CD4-positive, CD25-positive, alpha-beta regulatory T cell (primary cell): ENCODE measurements around the gene STX11. TPM values are rescaled to one million over a fixed set of nuclear protein-coding genes. Genes with fewer than 3 reads are reported as not detected.

Experiments
- ATAC-seq, 2 donors: fragments of 150-1000 bp; cut with Tn5 transposase; one replicate each; pipeline ENCODE4 v1.10.0; 2021; ENCODE audit warnings: low read depth in 2 of 2, moderate number of reproducible peaks in 2 of 2, moderate library complexity in 1 of 2
- DNase-seq, 3 donors: peaks; one replicate each; pipeline versions ENCODE4 v3.0.0 to v3.0.0-alpha.2; 2012 to 2022; ENCODE audit warnings: mixed read lengths in 1 of 3
- H3K27ac ChIP-seq: one replicate; pipeline ENCODE4 v1.7.0; 2013; ENCODE audit warnings: mild to moderate bottlenecking, low read length; ENCODE audit not compliant: insufficient read depth, poor library complexity, severe bottlenecking
- H3K27me3 ChIP-seq: one replicate; pipeline ENCODE4 v1.7.0; 2013; ENCODE audit warnings: low read length; ENCODE audit not compliant: control insufficient read depth, insufficient read depth
- H3K36me3 ChIP-seq: one replicate; pipeline ENCODE4 v1.7.0; 2013; ENCODE audit warnings: mild to moderate bottlenecking, low read length, moderate library complexity; ENCODE audit not compliant: control insufficient read depth, insufficient read depth
- H3K4me1 ChIP-seq: 2 replicates; pipeline ENCODE4 v1.7.0; 2013; ENCODE audit warnings: mild to moderate bottlenecking, low read length; ENCODE audit not compliant: insufficient read depth, control insufficient read depth, poor library complexity, severe bottlenecking
- H3K4me3 ChIP-seq: one replicate; pipeline ENCODE4 v1.7.0; 2013; ENCODE audit warnings: low read depth, mild to moderate bottlenecking, low read length, moderate library complexity
- H3K9me3 ChIP-seq, 2 experiments: 1 replicate in 1 of 2; 2 replicates in 1 of 2; pipeline ENCODE4 v1.7.0; 2013; ENCODE audit warnings: low read length in 2 of 2, mild to moderate bottlenecking in 1 of 2, moderate library complexity in 1 of 2; ENCODE audit not compliant: control insufficient read depth in 2 of 2
- H3K27ac Mint-ChIP-seq, 3 donors: one replicate each; pipeline ENCODE4 v1.8.0; 2020 to 2022; ENCODE audit warnings: mild to moderate bottlenecking in 3 of 3, mixed read lengths in 3 of 3, moderate library complexity in 2 of 3
- H3K27me3 Mint-ChIP-seq: one replicate; pipeline ENCODE4 v1.8.0; 2022; ENCODE audit warnings: mild to moderate bottlenecking, mixed read lengths
- H3K36me3 Mint-ChIP-seq: one replicate; pipeline ENCODE4 v1.8.0; 2020; ENCODE audit warnings: mixed read lengths
- H3K4me1 Mint-ChIP-seq, 4 donors: one replicate each; pipeline ENCODE4 v1.8.0; 2020 to 2022; ENCODE audit warnings: mixed read lengths in 4 of 4, mild to moderate bottlenecking in 1 of 4
- H3K4me3 Mint-ChIP-seq, 4 donors: one replicate each; pipeline ENCODE4 v1.8.0; 2020 to 2022; ENCODE audit warnings: mild to moderate bottlenecking in 4 of 4, mixed read lengths in 4 of 4, moderate library complexity in 3 of 4
- H3K9me3 Mint-ChIP-seq, 7 donors: one replicate each; pipeline ENCODE4 v1.8.0; 2020 to 2022; ENCODE audit warnings: mixed read lengths in 7 of 7, mild to moderate bottlenecking in 3 of 7, moderate library complexity in 2 of 7
- polyA plus RNA-seq, 4 donors: library from polyadenylated mRNA; unstranded; fragments of 300-500 nt; fragmentation: Illumina TruSeq; gene quantifications; one replicate each; pipeline ENCODE4 v1.2.3, GENCODE V29; 2021
- total RNA-seq: library from RNA; stranded (reverse); gene quantifications from one replicate; pipeline ENCODE4 v1.2.3, GENCODE V29; 2022

The STX11 gene
- total and polyA plus RNA-seq, 5 donors from 2014 or later, result 18.2 to 30.1 (median 24.9) TPM

- DNase-seq, result no peak
- Mint-ChIP-seq H3K4me3 (peak overlapping the region; percentile 89 to 98 (median 96)), H3K27me3 (no peaks in the 10 kb centered on the region), H3K9me3 (no peaks in the 10 kb centered on the region), H3K27ac (peak overlapping the region; percentile 57 to 97 (median 94)), H3K36me3 (peaks cover 11% of the 10 kb centered on the region), H3K4me1 (peaks cover 27 to 63% (median 45%) of the 10 kb centered on the region in 4 donors)
- ATAC-seq, result no peak
- Histone ChIP-seq H3K27me3 (no peaks in the 10 kb centered on the region), H3K9me3 (no peaks in the 10 kb centered on the region), H3K4me3 (peak overlapping the region; percentile 99), H3K4me1 (peaks cover 61% of the 10 kb centered on the region), H3K27ac (no peak overlapping the region), H3K36me3 (peaks cover 8% of the 10 kb centered on the region)
These were observed 2.1 kb downstream of the STX11 start for GRCh38 chr6:144152334-144152900.

- no peak for ATAC-seq
- no peak for DNase-seq
- no peaks in the 10 kb centered on the region for H3K27me3 Mint-ChIP-seq
- peaks cover 61% of the 10 kb centered on the region for H3K4me1 ChIP-seq
- H3K4me1 Mint-ChIP-seq, result peaks cover 27 to 62% (median 50%) of the 10 kb centered on the region in 4 donors
- peaks cover 11% of the 10 kb centered on the region for H3K36me3 Mint-ChIP-seq
- no peak overlapping the region for H3K27ac ChIP-seq
- no peaks in the 10 kb centered on the region for H3K9me3 ChIP-seq
- H3K27ac Mint-ChIP-seq, result no peak overlapping the region
- peaks cover 12% of the 10 kb centered on the region for H3K36me3 ChIP-seq
- H3K27me3 ChIP-seq, result no peaks in the 10 kb centered on the region
- H3K9me3 Mint-ChIP-seq, result no peaks in the 10 kb centered on the region
- peak overlapping the region in 3 of 4 donors; percentile 89 to 98 (median 95) for H3K4me3 Mint-ChIP-seq
- peak overlapping the region; percentile 99 for H3K4me3 ChIP-seq
These were observed 2.9 kb downstream of the STX11 start for GRCh38 chr6:144153260-144153659.

- Mint-ChIP-seq H3K27ac (peak overlapping the region in 2 of 3 donors; percentile 37 to 84), H3K36me3 (peaks cover 15% of the 10 kb centered on the region), H3K4me3 (peak overlapping the region in 2 of 4 donors; percentile 89 to 98), H3K27me3 (no peaks in the 10 kb centered on the region), H3K4me1 (peaks cover 26 to 68% (median 50%) of the 10 kb centered on the region in 4 donors), H3K9me3 (no peaks in the 10 kb centered on the region)
- no peak for ATAC-seq
- DNase-seq, result no peak
- H3K9me3 ChIP-seq, result no peaks in the 10 kb centered on the region
- peaks cover 12% of the 10 kb centered on the region for H3K36me3 ChIP-seq
- peak overlapping the region; percentile 99 for H3K4me3 ChIP-seq
- H3K4me1 ChIP-seq, result peaks cover 61% of the 10 kb centered on the region
- no peaks in the 10 kb centered on the region for H3K27me3 ChIP-seq
- H3K27ac ChIP-seq, result no peak overlapping the region
These were observed 3.7 kb downstream of the STX11 start for GRCh38 chr6:144153971-144154370.

- Mint-ChIP-seq H3K36me3 (peaks cover 20% of the 10 kb centered on the region), H3K4me1 (peaks cover 34 to 75% (median 48%) of the 10 kb centered on the region in 4 donors), H3K4me3 (peak overlapping the region in 3 of 4 donors; percentile 7 to 77 (median 48)), H3K27me3 (no peaks in the 10 kb centered on the region), H3K9me3 (no peaks in the 10 kb centered on the region), H3K27ac (peak overlapping the region in 2 of 3 donors; percentile 5 to 58)
- Histone ChIP-seq H3K36me3 (peaks cover 15% of the 10 kb centered on the region), H3K4me1 (peaks cover 55% of the 10 kb centered on the region), H3K27ac (peak overlapping the region; percentile 34), H3K27me3 (no peaks in the 10 kb centered on the region), H3K9me3 (no peaks in the 10 kb centered on the region), H3K4me3 (peak overlapping the region; percentile 15)
- ATAC-seq, result no peak
- DNase-seq, result peak in 1 of 3 donors; percentile 44
These were observed 5.2 kb downstream of the STX11 start for GRCh38 chr6:144155529-144155928.

- Histone ChIP-seq H3K9me3 (no peaks in the 10 kb centered on the region), H3K4me3 (peak overlapping the region; percentile 35), H3K27me3 (no peaks in the 10 kb centered on the region), H3K36me3 (peaks cover 15% of the 10 kb centered on the region), H3K4me1 (peaks cover 53% of the 10 kb centered on the region), H3K27ac (peak overlapping the region; percentile 47)
- no peak for ATAC-seq
- Mint-ChIP-seq H3K36me3 (peaks cover 20% of the 10 kb centered on the region), H3K27me3 (no peaks in the 10 kb centered on the region), H3K9me3 (no peaks in the 10 kb centered on the region), H3K4me1 (peaks cover 34 to 68% (median 47%) of the 10 kb centered on the region in 4 donors), H3K27ac (peak overlapping the region; percentile 20 to 38 (median 23)), H3K4me3 (peak overlapping the region in 3 of 4 donors; percentile 26 to 74 (median 43))
- DNase-seq, result peak in 1 of 3 donors; percentile 46
These were observed 6.0 kb downstream of the STX11 start for GRCh38 chr6:144156338-144156737.

GRCh38 chr6:144156991-144157390, 6.7 kb downstream of the STX11 start:
- peak overlapping the region in 2 of 4 donors; percentile 43 to 47 for H3K4me3 Mint-ChIP-seq
- H3K9me3 Mint-ChIP-seq, result no peaks in the 10 kb centered on the region
- no peak overlapping the region for H3K4me3 ChIP-seq
- H3K27ac Mint-ChIP-seq, result peak overlapping the region in 2 of 3 donors; percentile 20 to 23
- no peak for ATAC-seq
- H3K4me1 Mint-ChIP-seq, result peaks cover 34 to 64% (median 44%) of the 10 kb centered on the region in 4 donors
- H3K36me3 ChIP-seq, result peaks cover 15% of the 10 kb centered on the region
- no peak for DNase-seq
- H3K27me3 Mint-ChIP-seq, result no peaks in the 10 kb centered on the region
- peaks cover 47% of the 10 kb centered on the region for H3K4me1 ChIP-seq
- no peaks in the 10 kb centered on the region for H3K9me3 ChIP-seq
- peak overlapping the region; percentile 47 for H3K27ac ChIP-seq
- no peaks in the 10 kb centered on the region for H3K27me3 ChIP-seq
- H3K36me3 Mint-ChIP-seq, result peaks cover 23% of the 10 kb centered on the region

GRCh38 chr6:144158133-144158532, 7.8 kb downstream of the STX11 start:
- Histone ChIP-seq H3K27ac (no peak overlapping the region), H3K27me3 (no peaks in the 10 kb centered on the region), H3K9me3 (no peaks in the 10 kb centered on the region), H3K4me3 (no peak overlapping the region), H3K36me3 (peaks cover 18% of the 10 kb centered on the region), H3K4me1 (peaks cover 35% of the 10 kb centered on the region)
- H3K4me3 Mint-ChIP-seq, result no peak overlapping the region
- H3K9me3 Mint-ChIP-seq, result no peaks in the 10 kb centered on the region
- peak overlapping the region in 1 of 3 donors; percentile 68 for H3K27ac Mint-ChIP-seq
- no peak for DNase-seq
- H3K4me1 Mint-ChIP-seq, result peaks cover 35 to 60% (median 43%) of the 10 kb centered on the region in 4 donors
- no peaks in the 10 kb centered on the region for H3K27me3 Mint-ChIP-seq
- no peak for ATAC-seq
- H3K36me3 Mint-ChIP-seq, result peaks cover 29% of the 10 kb centered on the region

- Mint-ChIP-seq H3K4me1 (peaks cover 32 to 49% (median 36%) of the 10 kb centered on the region in 4 donors), H3K36me3 (peaks cover 29% of the 10 kb centered on the region), H3K27me3 (no peaks in the 10 kb centered on the region), H3K9me3 (no peaks in the 10 kb centered on the region), H3K27ac (peak overlapping the region in 1 of 3 donors; percentile 12), H3K4me3 (no peak overlapping the region)
- Histone ChIP-seq H3K27ac (no peak overlapping the region), H3K27me3 (no peaks in the 10 kb centered on the region), H3K4me3 (no peak overlapping the region), H3K4me1 (peaks cover 24% of the 10 kb centered on the region), H3K9me3 (no peaks in the 10 kb centered on the region), H3K36me3 (peaks cover 17% of the 10 kb centered on the region)
- no peak for DNase-seq
- ATAC-seq, result no peak
These were observed 8.9 kb downstream of the STX11 start for GRCh38 chr6:144159223-144159622.
